IMR-90 (cell line): ENCODE results near the gene RAB40C. TPM values are rescaled to one million over a fixed set of nuclear protein-coding genes. Genes with fewer than 3 reads are reported as not detected.

ENCODE experiments used
- ATAC-seq: fragments of 200-7000 bp; cut with Tn5 transposase; 2 replicates; pipeline ENCODE4 v1.9.1; 2020; ENCODE audit warnings: low read depth, mild to moderate bottlenecking, moderate library complexity
- BruUV-seq: library from RNA; stranded (reverse); fragments of 400-500 nt; replicated peaks from 2 replicates; lab custom pipeline; 2021; lab: Mats Ljungman, UMichigan
- CTCF ChIA-PET: fragments of 300-600 bp; formaldehyde crosslinking; extraction: SDS; loops from one replicate; lab custom pipeline; 2021; ENCODE audit warnings: antibody characterized with exemption; lab: Yijun Ruan, JAX
- POLR2A ChIA-PET: fragments of 300-600 bp; sonication (Branson Sonifier 250); formaldehyde crosslinking; loops from one replicate; lab custom pipeline; 2022; ENCODE audit warnings: antibody characterized with exemption; ENCODE audit not compliant: unreplicated experiment; lab: Charles Lee
- DNase-seq: peaks from one replicate; pipeline ENCODE4 v3.0.0; 2013
- H2AFZ ChIP-seq: replicated peaks from 2 replicates; pipeline ENCODE3; 2013; ENCODE audit warnings: low read length, mild to moderate bottlenecking; ENCODE audit not compliant: poor library complexity
- H2AK5ac ChIP-seq: 2 replicates; pipeline ENCODE4 v1.6.1; 2013; ENCODE audit warnings: low read depth, low read length, inconsistent platforms
- H2AK9ac ChIP-seq: replicated peaks from 2 replicates; pipeline ENCODE3; 2013; ENCODE audit warnings: mild to moderate bottlenecking, low read depth, low read length, moderate library complexity; ENCODE audit not compliant: poor library complexity
- H2BK120ac ChIP-seq: 2 replicates; pipeline ENCODE4 v1.6.1; 2013; ENCODE audit warnings: low read depth, low read length, inconsistent platforms
- H2BK15ac ChIP-seq: 3 replicates; pipeline ENCODE4 v1.6.1; 2013; ENCODE audit warnings: low read depth, low read length, inconsistent platforms
- H2BK20ac ChIP-seq: 2 replicates; pipeline ENCODE4 v1.6.1; 2013; ENCODE audit warnings: low read depth, mild to moderate bottlenecking, inconsistent platforms, low read length, moderate library complexity
- H2BK5ac ChIP-seq: 2 replicates; pipeline ENCODE4 v1.6.1; 2013; ENCODE audit warnings: mild to moderate bottlenecking, low read depth, low read length, inconsistent platforms; ENCODE audit not compliant: poor library complexity, severe bottlenecking
- H3K14ac ChIP-seq: replicated peaks from 2 replicates; pipeline ENCODE4 v1.6.1; 2013; ENCODE audit warnings: low read depth, low read length, inconsistent platforms
- H3K18ac ChIP-seq: 2 replicates; pipeline ENCODE4 v1.6.1; 2013; ENCODE audit warnings: low read depth, low read length, control low read depth
- H3K23ac ChIP-seq: 2 replicates; pipeline ENCODE4 v1.6.1; 2013; ENCODE audit warnings: low read depth, low read length, inconsistent platforms
- H3K27ac ChIP-seq: 2 replicates; pipeline ENCODE4 v1.5.1; 2013; ENCODE audit warnings: mild to moderate bottlenecking, control low read depth, low read length; ENCODE audit not compliant: insufficient read depth
- H3K27me3 ChIP-seq: 2 replicates; pipeline ENCODE4 v1.6.1; 2013; ENCODE audit warnings: low read length; ENCODE audit not compliant: control insufficient read depth, insufficient read depth
- H3K36me3 ChIP-seq: 2 replicates; pipeline ENCODE4 v1.6.1; 2013; ENCODE audit warnings: low read length, mixed read lengths; ENCODE audit not compliant: control insufficient read depth, insufficient read depth
- H3K4ac ChIP-seq: 2 replicates; pipeline ENCODE4 v1.6.1; 2013; ENCODE audit warnings: low read depth, low read length, inconsistent platforms
- H3K4me1 ChIP-seq: 2 replicates; pipeline ENCODE4 v1.6.1; 2013; ENCODE audit warnings: low read length, mixed read lengths; ENCODE audit not compliant: control insufficient read depth, insufficient read depth
- H3K4me2 ChIP-seq: 2 replicates; pipeline ENCODE4 v1.6.1; 2013; ENCODE audit warnings: low read depth, mild to moderate bottlenecking, control low read depth, low read length, moderate library complexity
- H3K4me3 ChIP-seq: 2 replicates; pipeline ENCODE4 v1.5.1; 2013; ENCODE audit warnings: low read depth, mild to moderate bottlenecking, control low read depth, low read length, moderate library complexity; ENCODE audit not compliant: insufficient read depth
- H3K56ac ChIP-seq: 2 replicates; pipeline ENCODE4 v1.6.1; 2013; ENCODE audit warnings: low read length, inconsistent platforms; ENCODE audit not compliant: insufficient read depth; ENCODE audit errors: extremely low read depth
- H3K79me1 ChIP-seq, 2 experiments: 2 replicates each; pipeline ENCODE4 v1.6.1; 2013; ENCODE audit warnings: low read length in 2 of 2, inconsistent platforms in 1 of 2, low read depth in 1 of 2
- H3K9ac ChIP-seq: 2 replicates; pipeline ENCODE4 v1.6.1; 2013; ENCODE audit warnings: low read depth, low read length, control low read depth
- H3K9me1 ChIP-seq: 2 replicates; pipeline ENCODE4 v1.6.1; 2013; ENCODE audit warnings: low read length, inconsistent platforms; ENCODE audit not compliant: insufficient read depth
- H3K9me3 ChIP-seq: 2 replicates; pipeline ENCODE4 v1.6.1; 2013; ENCODE audit warnings: low read length; ENCODE audit not compliant: control insufficient read depth, insufficient read depth
- H4K20me1 ChIP-seq: 2 replicates; pipeline ENCODE4 v1.6.1; 2013; ENCODE audit warnings: low read length, inconsistent platforms; ENCODE audit not compliant: insufficient read depth
- H4K5ac ChIP-seq: 2 replicates; pipeline ENCODE4 v1.6.1; 2013; ENCODE audit warnings: mild to moderate bottlenecking, low read depth, low read length, control low read depth
- H4K8ac ChIP-seq, 2 experiments: 2 replicates each; pipeline ENCODE4 v1.6.1; 2013; ENCODE audit warnings: low read depth in 2 of 2, low read length in 2 of 2, control low read depth in 1 of 2, inconsistent platforms in 1 of 2
- H4K91ac ChIP-seq: 2 replicates; pipeline ENCODE4 v1.6.1; 2013; ENCODE audit warnings: low read depth, low read length, inconsistent platforms; ENCODE audit not compliant: insufficient read depth
- BHLHE40 ChIP-seq: fragments of 150-350 bp; IDR thresholded peaks from 2 replicates; pipeline ENCODE4 v1.6.1; 2016; ENCODE audit warnings: mild to moderate bottlenecking, low read depth, low read length
- CEBPB ChIP-seq: IDR thresholded peaks from 2 replicates; pipeline ENCODE4 v1.6.1; 2012; ENCODE audit warnings: low read depth, low read length, improper control_type of control experiment
- CHD1 ChIP-seq: IDR thresholded peaks from 2 replicates; pipeline ENCODE4 v1.6.1; 2012; ENCODE audit warnings: low read depth, low read length, improper control_type of control experiment
- MAFK ChIP-seq: IDR thresholded peaks from 2 replicates; pipeline ENCODE4 v1.6.1; 2012; ENCODE audit warnings: low read depth, low read length, improper control_type of control experiment
- MAZ ChIP-seq: IDR thresholded peaks from 2 replicates; pipeline ENCODE4 v1.6.1; 2012; ENCODE audit warnings: low read depth, mild to moderate bottlenecking, low read length, improper control_type of control experiment, moderate library complexity, borderline replicate concordance
- POLR2A ChIP-seq: IDR thresholded peaks from 2 replicates; pipeline ENCODE4 v1.6.1; 2012; ENCODE audit warnings: mild to moderate bottlenecking, low read depth, low read length
- RAD21 ChIP-seq: IDR thresholded peaks from 2 replicates; pipeline ENCODE4 v1.6.1; 2012; ENCODE audit warnings: low read length, improper control_type of control experiment
- RCOR1 ChIP-seq: IDR thresholded peaks from 2 replicates; pipeline ENCODE4 v1.6.1; 2012; ENCODE audit warnings: mild to moderate bottlenecking, low read length, improper control_type of control experiment; ENCODE audit not compliant: insufficient replicate concordance
- RFX5 ChIP-seq: IDR thresholded peaks from 2 replicates; pipeline ENCODE4 v1.8.0; 2012; ENCODE audit warnings: low read depth, mild to moderate bottlenecking, low read length, moderate library complexity
- SMC3 ChIP-seq: fragments of 150-350 bp; IDR thresholded peaks from 2 replicates; pipeline ENCODE4 v1.6.1; 2016; ENCODE audit warnings: low read depth, mild to moderate bottlenecking, antibody characterized with exemption, low read length, moderate library complexity
- WGBS, 2 experiments: methylation state at CpG; one replicate each; pipeline versions ENCODE4 v1.1.5 to v1.1.7; 2013; ENCODE audit warnings: missing lambda C conversion rate in 2 of 2; ENCODE audit not compliant: insufficient read length in 1 of 2; ENCODE audit errors: extremely low coverage in 2 of 2; 5-methylcytosine and 5-hydroxymethylcytosine counted together
- dilution Hi-C: fragments of 300-500 bp; cut with HindIII; formaldehyde crosslinking; loops from one replicate; pipeline ENCODE4 v1.14.3; 2018; ENCODE audit warnings: low sequenced_read_pairs; ENCODE audit not compliant: unreplicated experiment
- in situ Hi-C: fragments of 300-500 bp; cut with MboI; formaldehyde crosslinking; loops from 3 replicates; pipeline ENCODE4 v1.14.3; 2019; ENCODE audit warnings: low sequenced_read_pairs, inconsistent platforms, mixed read lengths
- intact Hi-C: fragments of 100-400 bp; cut with micrococcal nuclease; formaldehyde crosslinking; loops from 2 replicates; pipeline ENCODE4 v1.10.0; 2022
- polyA plus RNA-seq, 3 experiments: library from polyadenylated mRNA; depleted of rRNA; stranded (reverse); fragments of >200 nt; gene quantifications; 2 replicates each; pipeline ENCODE4 v1.2.3, GENCODE V29; 2012; ENCODE audit warnings: low replicate concordance in 1 of 3
- total RNA-seq: library from RNA; depleted of rRNA; stranded (reverse); fragments of >200 nt; gene quantifications from 2 replicates; pipeline ENCODE4 v1.2.3, GENCODE V29; 2012
- TF ChIP-seq, protein P1 (sequence below): fragments of 150-350 bp; IDR thresholded peaks from 2 replicates; pipeline ENCODE4 v1.6.1; 2016; ENCODE audit warnings: low read depth, mild to moderate bottlenecking, low read length, moderate library complexity, borderline replicate concordance
- TF ChIP-seq, protein P2 (sequence below): conservative IDR thresholded peaks from 2 replicates; pipeline ENCODE4 v1.5.1; 2012; ENCODE audit warnings: mild to moderate bottlenecking, low read depth, low read length, improper control_type of control experiment

The RAB40C gene
- total and polyA plus RNA-seq, 2 of the 4 experiments (the other 2 are of a cell fraction) = 6.8 to 13.7 TPM

DNA sequence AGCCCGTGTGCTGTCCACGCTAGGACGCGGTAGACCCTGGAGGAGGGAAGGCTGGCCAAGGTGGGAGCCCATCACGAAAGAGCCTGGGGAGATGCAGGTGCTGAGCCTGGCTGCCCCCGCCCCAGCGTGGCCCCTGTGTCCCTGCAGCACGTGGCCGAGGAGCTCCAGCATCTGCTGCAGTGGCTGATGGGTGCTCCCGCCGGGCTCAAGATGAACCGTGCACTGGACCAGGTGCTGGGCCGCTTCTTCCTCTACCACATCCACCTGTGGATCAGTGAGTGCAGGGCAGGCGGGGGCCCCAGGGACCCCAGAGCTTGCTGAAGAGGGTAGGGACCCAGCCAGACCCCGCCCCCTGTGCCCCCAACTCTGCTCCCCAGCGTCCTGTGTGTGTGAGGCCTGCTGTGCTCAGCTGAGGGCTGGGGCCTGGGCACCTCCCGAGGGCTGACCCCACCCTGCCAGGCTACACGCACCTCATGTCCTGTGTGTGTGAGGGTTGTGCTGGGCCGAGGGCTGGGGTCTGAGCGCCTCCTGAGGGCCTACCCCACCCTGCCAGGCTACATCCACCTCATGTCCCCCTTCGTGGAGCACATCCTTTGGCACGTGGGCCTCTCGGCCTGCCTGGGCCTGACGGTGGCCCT, 11.5 kb upstream of the RAB40C start:
- Histone ChIP-seq H3K9ac (no peak overlapping the region), H4K20me1 (no peaks in the 10 kb centered on the region; the same call in 1 of the 2 replicates), H2AK9ac (no peak overlapping the region), H3K4ac (no peak overlapping the region), H3K27ac (no peak overlapping the region), H3K56ac (no peak overlapping the region), H2BK15ac (no peak overlapping the region), H2BK20ac (no peak overlapping the region), H3K4me2 (no peak overlapping the region), H3K23ac (no peak overlapping the region), H3K18ac (no peak overlapping the region), H3K9me1 (no peaks in the 10 kb centered on the region), H4K5ac (no peak overlapping the region), H4K91ac (no peak overlapping the region), H3K36me3 (peaks cover 18% of the 10 kb centered on the region; the same call in 1 of the 2 replicates), H2AFZ (peak overlapping the region; percentile 51), H3K27me3 (no peaks in the 10 kb centered on the region), H2AK5ac (peak overlapping the region; percentile 78), H3K79me1 (peaks cover 0 to 3% of the 10 kb centered on the region in 2 experiments; a peak in 1 of 4 replicates), H3K4me3 (no peak overlapping the region), H2BK120ac (no peak overlapping the region), H2BK5ac (no peak overlapping the region), H3K4me1 (no peaks in the 10 kb centered on the region), H3K14ac (no peak overlapping the region), H3K9me3 (no peaks in the 10 kb centered on the region), H4K8ac (no peak overlapping the region)
- ATAC-seq (0 out of 2 replicates have a peak, but pooled peaks have one; percentile 3), DNase-seq (no peak)
- BruUV-seq = no TSS peak
- TF ChIP-seq MAZ (no peak), BHLHE40 (no peak), RCOR1 (no peak), RFX5 (no peak), POLR2A (no peak), CEBPB (no peak), RAD21 (no peak), CHD1 (no peak), MAFK (no peak), SMC3 (no peak)
- TF ChIP-seq, protein P1, sequence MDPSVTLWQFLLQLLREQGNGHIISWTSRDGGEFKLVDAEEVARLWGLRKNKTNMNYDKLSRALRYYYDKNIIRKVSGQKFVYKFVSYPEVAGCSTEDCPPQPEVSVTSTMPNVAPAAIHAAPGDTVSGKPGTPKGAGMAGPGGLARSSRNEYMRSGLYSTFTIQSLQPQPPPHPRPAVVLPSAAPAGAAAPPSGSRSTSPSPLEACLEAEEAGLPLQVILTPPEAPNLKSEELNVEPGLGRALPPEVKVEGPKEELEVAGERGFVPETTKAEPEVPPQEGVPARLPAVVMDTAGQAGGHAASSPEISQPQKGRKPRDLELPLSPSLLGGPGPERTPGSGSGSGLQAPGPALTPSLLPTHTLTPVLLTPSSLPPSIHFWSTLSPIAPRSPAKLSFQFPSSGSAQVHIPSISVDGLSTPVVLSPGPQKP = no peak
- TF ChIP-seq, protein P2, sequence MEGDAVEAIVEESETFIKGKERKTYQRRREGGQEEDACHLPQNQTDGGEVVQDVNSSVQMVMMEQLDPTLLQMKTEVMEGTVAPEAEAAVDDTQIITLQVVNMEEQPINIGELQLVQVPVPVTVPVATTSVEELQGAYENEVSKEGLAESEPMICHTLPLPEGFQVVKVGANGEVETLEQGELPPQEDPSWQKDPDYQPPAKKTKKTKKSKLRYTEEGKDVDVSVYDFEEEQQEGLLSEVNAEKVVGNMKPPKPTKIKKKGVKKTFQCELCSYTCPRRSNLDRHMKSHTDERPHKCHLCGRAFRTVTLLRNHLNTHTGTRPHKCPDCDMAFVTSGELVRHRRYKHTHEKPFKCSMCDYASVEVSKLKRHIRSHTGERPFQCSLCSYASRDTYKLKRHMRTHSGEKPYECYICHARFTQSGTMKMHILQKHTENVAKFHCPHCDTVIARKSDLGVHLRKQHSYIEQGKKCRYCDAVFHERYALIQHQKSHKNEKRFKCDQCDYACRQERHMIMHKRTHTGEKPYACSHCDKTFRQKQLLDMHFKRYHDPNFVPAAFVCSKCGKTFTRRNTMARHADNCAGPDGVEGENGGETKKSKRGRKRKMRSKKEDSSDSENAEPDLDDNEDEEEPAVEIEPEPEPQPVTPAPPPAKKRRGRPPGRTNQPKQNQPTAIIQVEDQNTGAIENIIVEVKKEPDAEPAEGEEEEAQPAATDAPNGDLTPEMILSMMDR = no peak
- POLR2A ChIA-PET = no interaction called here
- dilution Hi-C loops = no loop called here
- in situ Hi-C loops = no loop called here
- 96% methylated on average over 13 of the region's 24 CpGs; no CpG with 5 or more reads in 1 of the 2 experiments for WGBS, 2 experiments
- intact Hi-C loops = loop anchor here (2.0 kb wide), 1 partner anchor 82 kb away; no protein-coding TSS in a partner anchor
- CTCF ChIA-PET = no interaction called here
